Measurements from ENCODE around the gene FOXP4.

GRCh38 chr6:41638935-41639808 is 93.0 kb downstream of the FOXP4 start:
- TF ChIP-seq CTCF (IDR thresholded peaks at IDR 0.05), result no peak
- no peak for TF ChIP-seq POLR2A (IDR thresholded peaks at IDR 0.05)
